Kidney (tissue), 14 donors: Measurements from ENCODE around the gene PDXP. TPM values are rescaled to one million over a fixed set of nuclear protein-coding genes. Genes with fewer than 3 reads are reported as not detected.
A peak's percentile ranks its signal among the peaks of the same experiment; 100 is the strongest.

Source experiments
- DNase-seq, 5 donors: peaks; one replicate each; pipeline ENCODE4 v3.0.0-alpha.2; 2013 to 2020
- FAIRE-seq: peaks from 2 replicates; lab custom pipeline; 2012; peaks lifted over from hg19 to GRCh38; lab: Jason Lieb, UNC
- H3K27ac ChIP-seq, 2 donors: one replicate each; pipeline ENCODE4 v1.7.0; 2013; ENCODE audit warnings: low read depth in 2 of 2, low read length in 2 of 2, inconsistent platforms in 1 of 2
- H3K27me3 ChIP-seq: one replicate; pipeline ENCODE4 v1.7.1; 2013; ENCODE audit warnings: low read length, inconsistent platforms; ENCODE audit not compliant: control insufficient read depth, insufficient read depth
- H3K36me3 ChIP-seq, 3 donors: one replicate each; pipeline versions ENCODE4 v1.7.0 to v1.7.1; 2013; ENCODE audit warnings: low read length in 3 of 3, control low read depth in 1 of 3, inconsistent platforms in 1 of 3; ENCODE audit not compliant: insufficient read depth in 3 of 3, control insufficient read depth in 2 of 3
- H3K4me1 ChIP-seq, 3 donors: one replicate each; pipeline versions ENCODE4 v1.7.0 to v1.7.1; 2013; ENCODE audit warnings: low read length in 3 of 3, inconsistent platforms in 1 of 3, low read depth in 1 of 3; ENCODE audit not compliant: control insufficient read depth in 2 of 3, insufficient read depth in 2 of 3
- H3K4me3 ChIP-seq, 3 donors: one replicate each; pipeline versions ENCODE4 v1.7.0 to v1.8.1; 2013; ENCODE audit warnings: low read length in 3 of 3, control low read depth in 1 of 3, inconsistent platforms in 1 of 3
- H3K9ac ChIP-seq, 3 donors: one replicate each; pipeline versions ENCODE4 v1.7.0 to v1.7.1; 2013; ENCODE audit warnings: low read length in 3 of 3, control low read depth in 1 of 3, inconsistent platforms in 1 of 3
- H3K9me3 ChIP-seq, 3 donors: one replicate each; pipeline versions ENCODE4 v1.7.0 to v1.7.1; 2013; ENCODE audit warnings: low read length in 3 of 3, control low read depth in 1 of 3, inconsistent platforms in 1 of 3; ENCODE audit not compliant: control insufficient read depth in 2 of 3, insufficient read depth in 1 of 3
- CTCF ChIP-seq: IDR thresholded peaks from 3 replicates; pipeline ENCODE4 v1.5.1; 2012; ENCODE audit warnings: mild to moderate bottlenecking, moderate library complexity, borderline replicate concordance; ENCODE audit not compliant: insufficient read depth; ENCODE audit errors: extremely low read depth
- intact Hi-C: fragments of 100-400 bp; cut with DNase I; formaldehyde crosslinking; loops from one replicate; pipeline ENCODE4 v1.11.1; 2022
- polyA plus RNA-seq: library from polyadenylated mRNA; stranded (reverse); fragments of 350-450 nt; fragmentation: Illumina TruSeq; extraction: RNeasy Lipid Tissue Mini Kit (QIAGEN cat#74804); gene quantifications from one replicate; pipeline ENCODE4 v1.2.3, GENCODE V29; 2014; ENCODE audit warnings: low read depth, low replicate concordance; ENCODE audit not compliant: insufficient read depth
- total RNA-seq: library from RNA; stranded (reverse); fragmentation: NEBNext Ultra II Directional; extraction: Animal tissue kit (Norgen Biotek cat#: 25700); gene quantifications from one replicate; pipeline ENCODE4 v1.2.1, GENCODE V29; 2021
- donor health status: control.
- donor health status: control.
- donor health status: control.
- donor health status: control.
- donor health status: control.
- donor health status: DM: yes; HTN: yes; CAD: no.
- donor health status: Normal renal cell carcinoma (clear cell type).

PDXP gene
- total and polyA plus RNA-seq, 2 donors from 2014 or later = 6.3 to 29.6 TPM

GRCh38 chr22:37686002-37686982 is 27.8 kb downstream of the PDXP start, which contains the start of gene NOL12:
TSS of gene NOL12 (plus strand) at chr22:37686343. CDS start at chr22:37686393, 50 bp downstream.
- peak within 1 kb of the TSS; percentile 67 to 71 for H3K27ac ChIP-seq
- peaks cover 0 to 29% (median 16%) of the 10 kb centered on the region in 3 donors for H3K36me3 ChIP-seq
- H3K4me3 ChIP-seq = peak within 1 kb of the TSS; percentile 67 to 99 (median 98)
- H3K27me3 ChIP-seq = no peaks in the 10 kb centered on the region
- FAIRE-seq = no peak
- H3K9ac ChIP-seq = peak within 1 kb of the TSS; percentile 41 to 96 (median 63)
- TF ChIP-seq CTCF = no peak
- H3K4me1 ChIP-seq = peaks cover 0 to 11% (median 0%) of the 10 kb centered on the region in 3 donors
- intact Hi-C loops = no loop called here
- peak; percentile 89 to 95 (median 93) for DNase-seq
- H3K9me3 ChIP-seq = no peaks in the 10 kb centered on the region

- TF ChIP-seq CTCF = no peak
- Histone ChIP-seq H3K9me3 (no peaks in the 10 kb centered on the region), H3K27me3 (no peaks in the 10 kb centered on the region), H3K4me1 (peaks cover 0 to 9% (median 0%) of the 10 kb centered on the region in 3 donors), H3K36me3 (peaks cover 0 to 42% (median 22%) of the 10 kb centered on the region in 3 donors), H3K4me3 (no peak overlapping the region), H3K27ac (no peak overlapping the region), H3K9ac (no peak overlapping the region)
- DNase-seq = no peak
- intact Hi-C loops = no loop called here
- no peak for FAIRE-seq
Observed at GRCh38 chr22:37690407-37690806, 31.9 kb downstream of the PDXP start.

DNA sequence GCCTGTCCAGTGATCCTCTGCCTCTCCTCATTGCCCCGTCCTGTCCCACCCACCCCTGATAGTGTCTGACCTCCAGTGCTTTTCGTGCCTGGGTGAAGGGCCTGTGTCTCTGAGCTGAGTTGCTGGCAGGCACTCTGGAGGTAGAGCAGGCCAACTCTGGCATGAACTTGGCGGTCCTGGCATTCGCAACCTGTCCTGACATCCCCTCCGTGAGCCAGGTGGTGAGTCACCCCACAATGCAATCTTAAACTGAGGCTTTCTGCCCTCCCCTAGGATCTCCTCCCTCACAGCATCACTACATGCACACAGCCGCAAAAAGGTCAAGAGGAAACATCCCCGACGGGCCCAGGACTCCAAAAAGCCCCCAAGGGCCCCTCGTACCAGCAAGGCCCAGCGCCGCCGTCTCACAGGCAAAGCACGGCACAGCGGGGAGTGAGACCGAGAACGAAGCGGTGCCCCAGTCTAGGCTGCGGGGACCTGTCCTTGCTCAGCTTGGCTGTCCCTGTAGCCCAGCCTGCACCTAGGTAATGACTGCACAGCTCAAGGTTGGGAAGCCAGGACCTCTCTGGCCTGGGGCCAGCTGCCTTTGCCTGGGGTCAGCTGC is 32.5 kb downstream of the PDXP start:
- intact Hi-C loops = no loop called here
- H3K9me3 ChIP-seq = no peaks in the 10 kb centered on the region
- H3K4me1 ChIP-seq = peaks cover 0 to 9% (median 0%) of the 10 kb centered on the region in 3 donors
- peaks cover 0 to 42% (median 22%) of the 10 kb centered on the region in 3 donors for H3K36me3 ChIP-seq
- no peak for DNase-seq
- H3K4me3 ChIP-seq = no peak overlapping the region
- no peak overlapping the region for H3K9ac ChIP-seq
- H3K27ac ChIP-seq = no peak overlapping the region
- TF ChIP-seq CTCF = no peak
- H3K27me3 ChIP-seq = no peaks in the 10 kb centered on the region
- FAIRE-seq = no peak
